Lower leg skin (tissue), 3 donors: ENCODE data around the gene CHST14.

ENCODE experiments used
- POLR2A ChIP-seq, 2 donors: fragments of 450-650 bp; IDR thresholded peaks; one replicate each; pipeline ENCODE4 v1.6.1; 2016 to 2017; ENCODE audit warnings: antibody characterized with exemption in 2 of 2, mild to moderate bottlenecking in 1 of 2, moderate library complexity in 1 of 2
- TF ChIP-seq, protein P1 (sequence below), 3 donors: fragments of 450-650 bp; IDR thresholded peaks; one replicate each; pipeline ENCODE4 v1.5.1; 2016; ENCODE audit warnings: antibody characterized with exemption in 3 of 3, mild to moderate bottlenecking in 3 of 3, moderate library complexity in 2 of 3

DNA sequence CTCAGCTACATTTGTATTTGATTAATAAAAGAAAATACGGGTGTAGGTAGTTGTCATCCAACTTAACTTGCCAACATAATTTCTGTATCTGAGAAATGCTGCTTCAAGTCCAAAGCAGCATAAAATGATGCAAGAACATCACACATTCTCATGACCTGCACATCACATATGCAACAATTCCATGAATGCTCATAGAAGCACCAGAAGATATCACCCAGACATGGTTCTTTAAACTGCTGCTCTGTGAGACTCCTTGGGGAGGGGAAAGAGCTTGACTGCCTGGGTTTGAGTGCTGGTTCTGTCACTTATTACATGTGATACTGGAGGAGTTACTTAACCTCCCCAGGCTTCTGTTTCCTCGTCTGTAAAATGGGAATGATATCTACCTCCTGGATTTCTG, 39.4 kb downstream of the CHST14 start:
- TF ChIP-seq POLR2A (IDR thresholded peaks at IDR 0.05): no peak
- TF ChIP-seq, protein P1, sequence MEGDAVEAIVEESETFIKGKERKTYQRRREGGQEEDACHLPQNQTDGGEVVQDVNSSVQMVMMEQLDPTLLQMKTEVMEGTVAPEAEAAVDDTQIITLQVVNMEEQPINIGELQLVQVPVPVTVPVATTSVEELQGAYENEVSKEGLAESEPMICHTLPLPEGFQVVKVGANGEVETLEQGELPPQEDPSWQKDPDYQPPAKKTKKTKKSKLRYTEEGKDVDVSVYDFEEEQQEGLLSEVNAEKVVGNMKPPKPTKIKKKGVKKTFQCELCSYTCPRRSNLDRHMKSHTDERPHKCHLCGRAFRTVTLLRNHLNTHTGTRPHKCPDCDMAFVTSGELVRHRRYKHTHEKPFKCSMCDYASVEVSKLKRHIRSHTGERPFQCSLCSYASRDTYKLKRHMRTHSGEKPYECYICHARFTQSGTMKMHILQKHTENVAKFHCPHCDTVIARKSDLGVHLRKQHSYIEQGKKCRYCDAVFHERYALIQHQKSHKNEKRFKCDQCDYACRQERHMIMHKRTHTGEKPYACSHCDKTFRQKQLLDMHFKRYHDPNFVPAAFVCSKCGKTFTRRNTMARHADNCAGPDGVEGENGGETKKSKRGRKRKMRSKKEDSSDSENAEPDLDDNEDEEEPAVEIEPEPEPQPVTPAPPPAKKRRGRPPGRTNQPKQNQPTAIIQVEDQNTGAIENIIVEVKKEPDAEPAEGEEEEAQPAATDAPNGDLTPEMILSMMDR (IDR thresholded peaks at IDR 0.05): no peak
